Measurements from ENCODE around the gene ANK2.

DNA sequence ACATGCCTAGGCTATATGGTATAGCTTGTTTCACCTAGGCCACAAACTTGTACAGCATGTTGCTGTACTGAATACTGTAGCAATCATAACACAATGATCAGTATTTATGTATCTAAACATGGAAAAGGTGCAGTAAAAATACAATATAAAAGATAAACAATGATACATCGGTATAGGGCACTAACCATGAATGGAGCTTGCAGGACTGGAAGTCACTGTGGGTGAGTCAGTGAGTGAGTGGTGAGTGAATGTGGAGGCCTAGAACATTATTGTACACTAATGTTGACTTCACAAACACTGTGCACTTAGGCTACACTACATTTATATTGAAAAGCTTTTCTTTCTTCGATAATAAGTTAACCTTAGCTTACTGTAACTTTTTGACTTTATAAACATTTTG lies 45.6 kb upstream of the ANK2 start:
- TF ChIP-seq, protein P1, sequence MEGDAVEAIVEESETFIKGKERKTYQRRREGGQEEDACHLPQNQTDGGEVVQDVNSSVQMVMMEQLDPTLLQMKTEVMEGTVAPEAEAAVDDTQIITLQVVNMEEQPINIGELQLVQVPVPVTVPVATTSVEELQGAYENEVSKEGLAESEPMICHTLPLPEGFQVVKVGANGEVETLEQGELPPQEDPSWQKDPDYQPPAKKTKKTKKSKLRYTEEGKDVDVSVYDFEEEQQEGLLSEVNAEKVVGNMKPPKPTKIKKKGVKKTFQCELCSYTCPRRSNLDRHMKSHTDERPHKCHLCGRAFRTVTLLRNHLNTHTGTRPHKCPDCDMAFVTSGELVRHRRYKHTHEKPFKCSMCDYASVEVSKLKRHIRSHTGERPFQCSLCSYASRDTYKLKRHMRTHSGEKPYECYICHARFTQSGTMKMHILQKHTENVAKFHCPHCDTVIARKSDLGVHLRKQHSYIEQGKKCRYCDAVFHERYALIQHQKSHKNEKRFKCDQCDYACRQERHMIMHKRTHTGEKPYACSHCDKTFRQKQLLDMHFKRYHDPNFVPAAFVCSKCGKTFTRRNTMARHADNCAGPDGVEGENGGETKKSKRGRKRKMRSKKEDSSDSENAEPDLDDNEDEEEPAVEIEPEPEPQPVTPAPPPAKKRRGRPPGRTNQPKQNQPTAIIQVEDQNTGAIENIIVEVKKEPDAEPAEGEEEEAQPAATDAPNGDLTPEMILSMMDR (IDR thresholded peaks at IDR 0.05; ENCODE audit: insufficient read depth, low read depth, low read length), result no peak
- no peak for TF ChIP-seq EZH2 (IDR thresholded peaks at IDR 0.05; ENCODE audit: insufficient read depth, low read length)

Data from astrocyte (in vitro differentiated cells and primary cell).